ENCODE data around the gene PLA2G4F. TPM values are rescaled to one million over a fixed set of nuclear protein-coding genes. Genes with fewer than 3 reads are reported as not detected.
"Not testable (repeated sequence)": the region's sequence is repeated elsewhere in the genome, so short reads cannot be mapped to it uniquely, and the experiment has no call there.

Gene PLA2G4F
- total RNA-seq, 1 donor from 2014 or later, result not detected

DNA sequence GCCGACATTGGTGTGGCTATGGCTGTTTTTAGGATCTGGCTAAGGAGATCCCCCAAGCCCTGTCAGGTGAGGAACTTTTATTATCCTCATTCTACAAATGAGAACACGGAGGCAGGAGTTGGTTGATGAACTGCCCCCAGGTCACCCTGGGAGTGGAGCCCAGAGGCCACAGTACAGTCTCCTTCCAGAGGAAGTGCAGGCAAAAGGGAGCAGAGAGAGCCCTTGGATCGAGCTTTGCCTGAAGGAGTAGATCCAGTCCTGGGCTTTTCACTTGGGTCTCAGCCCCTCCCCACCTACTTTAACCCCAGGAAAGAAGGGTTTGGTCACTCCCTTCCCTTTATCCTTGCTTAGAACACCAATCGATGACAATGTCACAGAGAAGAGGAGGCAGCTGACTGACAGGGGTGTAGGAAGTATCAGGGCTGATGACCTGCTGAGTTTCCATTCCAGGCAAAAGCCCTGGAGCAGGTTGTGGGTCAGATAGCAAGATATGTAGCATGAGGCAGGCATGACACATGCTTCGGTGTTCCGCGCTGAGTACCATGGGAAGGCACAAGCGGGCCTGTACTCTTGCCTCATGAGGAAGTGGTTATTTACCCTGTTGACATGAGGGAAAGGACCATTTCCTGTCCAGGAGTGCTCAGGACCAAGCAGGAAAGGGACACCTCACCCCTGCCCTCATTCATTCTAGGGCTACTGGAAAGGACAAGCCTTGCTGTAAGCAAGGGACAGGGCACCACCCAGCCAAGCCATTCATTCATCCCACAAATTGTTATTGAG is 56.2 kb downstream of the PLA2G4F start:
- no peaks in the 10 kb centered on the region for H3K9me3 Mint-ChIP-seq (ENCODE audit: unreplicated experiment)
- H3K27ac Mint-ChIP-seq (ENCODE audit: unreplicated experiment), result no peak overlapping the region
- H3K27me3 Mint-ChIP-seq (ENCODE audit: unreplicated experiment), result peaks cover 4% of the 10 kb centered on the region
- DNase-seq (ENCODE audit: extremely low spot score, unreplicated experiment), result no peak
- no peak overlapping the region for H3K4me3 Mint-ChIP-seq (ENCODE audit: unreplicated experiment)
- peaks cover 20% of the 10 kb centered on the region for H3K4me1 Mint-ChIP-seq (ENCODE audit: unreplicated experiment)
- H3K36me3 Mint-ChIP-seq (ENCODE audit: unreplicated experiment), result no peaks in the 10 kb centered on the region
- TF ChIP-seq CTCF (IDR thresholded peaks at IDR 0.05), result no peak

DNA sequence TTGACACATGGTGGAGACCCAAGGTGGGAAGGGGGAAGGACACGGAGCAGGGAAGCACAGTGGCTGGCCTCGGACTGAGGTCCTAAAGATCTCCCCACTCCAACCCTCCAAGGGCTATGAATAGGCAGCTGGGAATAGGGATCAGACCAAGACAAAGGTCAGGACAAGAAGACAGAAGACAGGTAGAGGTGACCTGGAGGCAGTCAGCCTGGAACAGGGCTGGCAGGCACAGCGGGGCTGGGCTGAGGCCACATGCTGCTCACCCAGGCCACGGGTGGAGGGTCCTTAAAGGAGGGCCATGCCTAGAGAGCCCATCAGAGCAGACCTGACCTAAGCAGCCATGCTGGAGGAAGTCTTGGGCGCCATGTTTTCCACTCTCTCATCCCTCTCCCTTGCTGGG is 59.4 kb downstream of the PLA2G4F start:
- DNase-seq (ENCODE audit: extremely low spot score, unreplicated experiment), result no peak
- no peak overlapping the region for H3K4me3 Mint-ChIP-seq (ENCODE audit: unreplicated experiment)
- no peaks in the 10 kb centered on the region for H3K36me3 Mint-ChIP-seq (ENCODE audit: unreplicated experiment)
- H3K4me1 Mint-ChIP-seq (ENCODE audit: unreplicated experiment), result peaks cover 14% of the 10 kb centered on the region
- no peak overlapping the region for H3K27ac Mint-ChIP-seq (ENCODE audit: unreplicated experiment)
- H3K27me3 Mint-ChIP-seq (ENCODE audit: unreplicated experiment), result peaks cover 4% of the 10 kb centered on the region
- TF ChIP-seq CTCF (IDR thresholded peaks at IDR 0.05), result no peak
- no peaks in the 10 kb centered on the region for H3K9me3 Mint-ChIP-seq (ENCODE audit: unreplicated experiment)

GRCh38 chr15:42094512-42094963 is 61.9 kb downstream of the PLA2G4F start, which contains the start of gene PLA2G4D:
PLA2G4D (minus strand) TSS chr15:42094562; CDS start chr15:42094459, 103 bp downstream.
- Mint-ChIP-seq H3K9me3 (ENCODE audit: unreplicated experiment) (no peaks in the 10 kb centered on the region), H3K36me3 (ENCODE audit: unreplicated experiment) (no peaks in the 10 kb centered on the region), H3K27me3 (ENCODE audit: unreplicated experiment) (peaks cover 12% of the 10 kb centered on the region), H3K4me1 (ENCODE audit: unreplicated experiment) (no peaks in the 10 kb centered on the region), H3K4me3 (ENCODE audit: unreplicated experiment) (no peak within 1 kb of the TSS), H3K27ac (ENCODE audit: unreplicated experiment) (no peak within 1 kb of the TSS)
- no peak for TF ChIP-seq CTCF (IDR thresholded peaks at IDR 0.05)
- DNase-seq (ENCODE audit: extremely low spot score, unreplicated experiment), result no peak

- Mint-ChIP-seq H3K9me3 (ENCODE audit: unreplicated experiment) (no peaks in the 10 kb centered on the region), H3K27me3 (ENCODE audit: unreplicated experiment) (peaks cover 14% of the 10 kb centered on the region), H3K4me3 (ENCODE audit: unreplicated experiment) (no peak overlapping the region), H3K4me1 (ENCODE audit: unreplicated experiment) (no peaks in the 10 kb centered on the region), H3K27ac (ENCODE audit: unreplicated experiment) (no peak overlapping the region), H3K36me3 (ENCODE audit: unreplicated experiment) (no peaks in the 10 kb centered on the region)
- TF ChIP-seq CTCF (IDR thresholded peaks at IDR 0.05), result no peak
- no peak for DNase-seq (ENCODE audit: extremely low spot score, unreplicated experiment)
These were observed 62.5 kb downstream of the PLA2G4F start for GRCh38 chr15:42093966-42094365.

GRCh38 chr15:42092398-42093318 is 63.8 kb downstream of the PLA2G4F start:
- Mint-ChIP-seq H3K27me3 (ENCODE audit: unreplicated experiment) (peaks cover 19% of the 10 kb centered on the region), H3K9me3 (ENCODE audit: unreplicated experiment) (no peaks in the 10 kb centered on the region), H3K4me1 (ENCODE audit: unreplicated experiment) (no peaks in the 10 kb centered on the region), H3K27ac (ENCODE audit: unreplicated experiment) (no peak overlapping the region), H3K4me3 (ENCODE audit: unreplicated experiment) (no peak overlapping the region), H3K36me3 (ENCODE audit: unreplicated experiment) (no peaks in the 10 kb centered on the region)
- no peak for TF ChIP-seq CTCF (IDR thresholded peaks at IDR 0.05)
- no peak for DNase-seq (ENCODE audit: extremely low spot score, unreplicated experiment)

GRCh38 chr15:42091753-42092397 is 64.6 kb downstream of the PLA2G4F start:
- H3K9me3 Mint-ChIP-seq (ENCODE audit: unreplicated experiment); DNase-seq (ENCODE audit: extremely low spot score, unreplicated experiment); H3K4me3 Mint-ChIP-seq (ENCODE audit: unreplicated experiment); H3K27ac Mint-ChIP-seq (ENCODE audit: unreplicated experiment); H3K4me1 Mint-ChIP-seq (ENCODE audit: unreplicated experiment); H3K36me3 Mint-ChIP-seq (ENCODE audit: unreplicated experiment): not testable (repeated sequence)
- peaks cover 22% of the 10 kb centered on the region for H3K27me3 Mint-ChIP-seq (ENCODE audit: unreplicated experiment)
